Urinary bladder (tissue), 4 donors: ENCODE measurements around the gene NPIPA2. TPM values are rescaled to one million over a fixed set of nuclear protein-coding genes. Genes with fewer than 3 reads are reported as not detected.
"Not testable (repeated sequence)": the region's sequence is repeated elsewhere in the genome, so short reads cannot be mapped to it uniquely, and the experiment has no call there.

Source experiments
- DNase-seq: peaks from one replicate; pipeline ENCODE4 v3.0.0-alpha.2; 2015; ENCODE audit errors: extremely low spot score
- H3K27ac ChIP-seq: one replicate; pipeline ENCODE4 v1.5.1; 2013; ENCODE audit warnings: low read depth, mild to moderate bottlenecking, moderate library complexity
- H3K36me3 ChIP-seq: one replicate; pipeline ENCODE4 v1.6.1; 2013; ENCODE audit warnings: mild to moderate bottlenecking, moderate library complexity; ENCODE audit not compliant: insufficient read depth
- H3K4me1 ChIP-seq: one replicate; pipeline ENCODE4 v1.6.1; 2013; ENCODE audit warnings: mild to moderate bottlenecking, moderate library complexity; ENCODE audit not compliant: insufficient read depth
- H3K4me3 ChIP-seq: one replicate; pipeline ENCODE4 v1.5.1; 2013; ENCODE audit warnings: low read depth, low read length
- WGBS: extraction: QIAGEN DNeasy Blood & Tissue Kit; methylation state at CpG from one replicate; pipeline ENCODE4 v1.1.7; 2013; 5-methylcytosine and 5-hydroxymethylcytosine counted together
- polyA plus RNA-seq: library from polyadenylated mRNA; stranded (reverse); fragments of 200-250 nt; gene quantifications from one replicate; pipeline ENCODE4 v1.2.3, GENCODE V29; 2013
- total RNA-seq: library from RNA; depleted of rRNA; stranded (reverse); fragments of >200 nt; gene quantifications from one replicate; pipeline ENCODE4 v1.2.3, GENCODE V29; 2014
- donor health status: healthy with polysubstance abuse.
- donor health status: healthy.

Gene NPIPA2
- total RNA-seq (0.69 TPM), polyA plus RNA-seq (2.2 TPM)

DNA sequence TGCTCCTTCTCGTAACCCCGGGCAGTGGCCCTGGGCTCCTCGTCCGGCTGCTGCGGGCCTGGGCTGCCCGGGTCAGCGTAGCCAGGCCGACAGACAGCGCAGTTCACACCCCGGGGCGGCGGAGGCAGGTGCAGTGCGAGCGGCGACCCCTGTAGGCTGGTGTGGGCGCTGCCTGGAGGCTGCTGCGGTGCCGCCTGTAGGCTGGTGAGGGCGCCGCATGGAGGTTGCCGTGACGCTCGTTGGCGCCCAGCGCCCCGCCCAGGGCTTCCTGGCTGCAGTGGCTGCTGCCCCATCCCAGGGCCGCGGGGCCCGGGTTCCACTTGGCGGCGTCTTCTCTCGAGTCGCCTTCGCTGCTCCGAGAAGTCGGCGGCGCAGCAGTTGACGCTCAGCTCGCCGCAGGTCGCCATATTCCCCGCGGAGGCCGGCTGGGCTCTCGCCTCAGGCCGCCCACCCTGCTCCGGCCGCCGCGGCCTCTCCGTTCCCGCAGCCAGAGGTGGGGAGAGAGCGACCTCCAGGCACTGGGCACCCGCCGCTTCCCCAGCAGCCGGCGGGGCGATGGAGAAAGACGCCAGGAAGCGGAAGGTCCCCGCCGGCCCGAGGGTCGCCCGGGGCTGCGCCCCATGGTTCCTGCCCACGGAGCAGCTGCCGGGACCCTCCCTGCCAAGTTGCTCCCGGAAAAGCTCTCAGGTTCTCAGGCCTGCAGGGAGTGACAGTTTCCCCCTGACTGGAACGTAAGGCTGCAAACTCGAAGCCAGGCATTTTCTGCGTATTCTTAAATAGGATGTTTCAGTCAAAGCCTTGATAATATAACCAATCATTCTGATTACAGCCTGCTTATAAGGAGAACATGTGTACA, at the start of gene NPIPA2:
TSS of gene NPIPA2 (plus strand) at position 261 of the 856 bp plus-strand sequence. CDS start 5,533 bp downstream, outside the sequence.
- H3K36me3 ChIP-seq, H3K4me3 ChIP-seq, DNase-seq, H3K4me1 ChIP-seq, H3K27ac ChIP-seq: not testable (repeated sequence)
- WGBS: no CpG with 5 or more reads among the region's 73 CpGs

DNA sequence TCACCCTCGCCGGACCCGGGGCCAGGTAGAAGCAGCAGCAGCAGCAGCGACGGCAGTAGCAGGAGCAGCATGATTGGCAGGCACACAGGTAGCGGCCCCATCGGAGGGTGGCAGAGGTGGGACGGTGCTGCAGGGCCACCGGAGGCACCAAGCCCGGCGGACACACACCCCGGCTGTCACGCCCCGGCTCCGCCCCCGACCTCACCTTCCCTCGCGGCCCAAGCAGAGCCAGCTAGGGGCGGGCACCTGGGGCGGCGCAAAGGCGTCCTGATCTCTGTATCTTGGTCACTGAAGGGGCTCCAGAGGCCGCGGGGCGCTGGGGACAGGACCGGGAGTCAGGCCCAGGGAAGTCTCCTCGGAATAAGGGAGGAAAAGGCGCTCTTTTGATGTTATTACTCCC, 48.2 kb upstream of the NPIPA2 start, which contains the start of gene PLA2G10:
TSS of gene PLA2G10 (minus strand) at position 180 of the 400 bp plus-strand sequence. CDS start at position 101, 79 bp downstream.
- H3K27ac ChIP-seq, H3K4me1 ChIP-seq, DNase-seq, H3K36me3 ChIP-seq, H3K4me3 ChIP-seq: not testable (repeated sequence)
- no CpG with 5 or more reads among the region's 28 CpGs for WGBS

DNA sequence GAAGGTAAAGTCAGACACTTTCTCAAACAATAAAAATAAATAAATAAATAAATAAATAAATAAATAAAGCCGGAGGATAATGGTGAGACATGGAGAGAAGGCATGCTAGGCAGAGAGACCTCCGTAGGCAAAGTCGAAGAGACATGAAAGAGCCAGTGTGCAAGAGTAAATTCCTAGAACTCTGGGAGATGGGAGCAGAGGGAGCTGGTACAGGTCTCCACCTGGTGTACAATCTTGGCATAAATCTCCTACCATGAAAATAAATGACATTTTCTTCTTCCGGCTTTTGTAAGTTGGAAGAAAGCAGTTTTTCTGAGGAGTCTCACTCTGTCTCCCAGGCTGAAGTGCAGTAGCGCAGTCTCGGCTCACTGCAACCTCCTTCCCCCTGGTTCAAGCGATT, 40.5 kb upstream of the NPIPA2 start:
- DNase-seq, H3K4me3 ChIP-seq, H3K4me1 ChIP-seq, H3K36me3 ChIP-seq, H3K27ac ChIP-seq: not testable (repeated sequence)
- 50% methylated on average over 2 of the region's 7 CpGs for WGBS

DNA sequence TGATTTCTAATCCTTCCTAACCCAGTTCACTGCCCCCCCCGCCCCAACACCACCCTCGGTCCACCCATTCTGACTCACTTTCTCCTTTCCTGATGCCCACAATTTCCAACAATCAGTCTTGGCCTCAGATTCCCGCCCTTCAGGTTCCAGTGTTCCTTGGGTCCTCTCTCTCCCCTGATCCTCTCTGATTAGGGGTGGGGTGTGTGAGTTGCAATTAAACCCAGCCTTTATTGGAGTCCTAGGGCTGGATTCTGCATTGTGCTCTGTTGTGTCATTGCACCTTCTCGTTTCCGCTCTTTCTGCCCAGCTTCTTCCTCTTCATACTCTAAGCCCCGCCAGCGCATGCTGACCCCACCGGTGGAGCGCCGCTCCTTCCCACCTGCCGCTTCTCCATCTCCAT, 39.7 kb upstream of the NPIPA2 start:
- H3K36me3 ChIP-seq, H3K4me3 ChIP-seq, DNase-seq, H3K4me1 ChIP-seq, H3K27ac ChIP-seq: not testable (repeated sequence)
- WGBS: no CpG with 5 or more reads among the region's 11 CpGs

DNA sequence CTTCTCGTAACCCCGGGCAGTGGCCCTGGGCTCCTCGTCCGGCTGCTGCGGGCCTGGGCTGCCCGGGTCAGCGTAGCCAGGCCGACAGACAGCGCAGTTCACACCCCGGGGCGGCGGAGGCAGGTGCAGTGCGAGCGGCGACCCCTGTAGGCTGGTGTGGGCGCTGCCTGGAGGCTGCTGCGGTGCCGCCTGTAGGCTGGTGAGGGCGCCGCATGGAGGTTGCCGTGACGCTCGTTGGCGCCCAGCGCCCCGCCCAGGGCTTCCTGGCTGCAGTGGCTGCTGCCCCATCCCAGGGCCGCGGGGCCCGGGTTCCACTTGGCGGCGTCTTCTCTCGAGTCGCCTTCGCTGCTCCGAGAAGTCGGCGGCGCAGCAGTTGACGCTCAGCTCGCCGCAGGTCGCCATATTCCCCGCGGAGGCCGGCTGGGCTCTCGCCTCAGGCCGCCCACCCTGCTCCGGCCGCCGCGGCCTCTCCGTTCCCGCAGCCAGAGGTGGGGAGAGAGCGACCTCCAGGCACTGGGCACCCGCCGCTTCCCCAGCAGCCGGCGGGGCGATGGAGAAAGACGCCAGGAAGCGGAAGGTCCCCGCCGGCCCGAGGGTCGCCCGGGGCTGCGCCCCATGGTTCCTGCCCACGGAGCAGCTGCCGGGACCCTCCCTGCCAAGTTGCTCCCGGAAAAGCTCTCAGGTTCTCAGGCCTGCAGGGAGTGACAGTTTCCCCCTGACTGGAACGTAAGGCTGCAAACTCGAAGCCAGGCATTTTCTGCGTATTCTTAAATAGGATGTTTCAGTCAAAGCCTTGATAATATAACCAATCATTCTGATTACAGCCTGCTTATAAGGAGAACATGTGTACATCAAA, 38.9 kb upstream of the NPIPA2 start, which contains the start of gene NPIPA3:
TSS of gene NPIPA3 (plus strand) at position 256 of the 856 bp plus-strand sequence. CDS start 5,533 bp downstream, outside the sequence.
- H3K27ac ChIP-seq: not testable (repeated sequence)

DNA sequence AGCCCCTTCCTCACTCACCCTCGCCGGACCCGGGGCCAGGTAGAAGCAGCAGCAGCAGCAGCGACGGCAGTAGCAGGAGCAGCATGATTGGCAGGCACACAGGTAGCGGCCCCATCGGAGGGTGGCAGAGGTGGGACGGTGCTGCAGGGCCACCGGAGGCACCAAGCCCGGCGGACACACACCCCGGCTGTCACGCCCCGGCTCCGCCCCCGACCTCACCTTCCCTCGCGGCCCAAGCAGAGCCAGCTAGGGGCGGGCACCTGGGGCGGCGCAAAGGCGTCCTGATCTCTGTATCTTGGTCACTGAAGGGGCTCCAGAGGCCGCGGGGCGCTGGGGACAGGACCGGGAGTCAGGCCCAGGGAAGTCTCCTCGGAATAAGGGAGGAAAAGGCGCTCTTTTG, 9.1 kb upstream of the NPIPA2 start:
- not testable (repeated sequence) for H3K4me1 ChIP-seq, DNase-seq, H3K36me3 ChIP-seq, H3K4me3 ChIP-seq, H3K27ac ChIP-seq
- WGBS: no CpG with 5 or more reads among the region's 28 CpGs

More for the DNA sequence above, 38.9 kb upstream of the NPIPA2 start, which contains the start of gene NPIPA3:
- not testable (repeated sequence) for H3K4me1 ChIP-seq, H3K4me3 ChIP-seq, H3K36me3 ChIP-seq, DNase-seq
- no CpG with 5 or more reads among the region's 73 CpGs for WGBS

DNA sequence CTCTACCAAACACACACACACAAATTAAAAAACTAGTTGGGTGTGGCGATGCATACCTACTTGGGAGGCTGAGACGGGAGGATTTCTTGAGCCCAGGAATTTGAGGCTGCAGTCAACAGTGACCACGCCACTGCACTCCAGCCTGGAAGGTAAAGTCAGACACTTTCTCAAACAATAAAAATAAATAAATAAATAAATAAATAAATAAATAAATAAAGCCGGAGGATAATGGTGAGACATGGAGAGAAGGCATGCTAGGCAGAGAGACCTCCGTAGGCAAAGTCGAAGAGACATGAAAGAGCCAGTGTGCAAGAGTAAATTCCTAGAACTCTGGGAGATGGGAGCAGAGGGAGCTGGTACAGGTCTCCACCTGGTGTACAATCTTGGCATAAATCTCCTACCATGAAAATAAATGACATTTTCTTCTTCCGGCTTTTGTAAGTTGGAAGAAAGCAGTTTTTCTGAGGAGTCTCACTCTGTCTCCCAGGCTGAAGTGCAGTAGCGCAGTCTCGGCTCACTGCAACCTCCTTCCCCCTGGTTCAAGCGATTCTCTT, 1.4 kb upstream of the NPIPA2 start:
- not testable (repeated sequence) for H3K4me1 ChIP-seq, H3K4me3 ChIP-seq, H3K36me3 ChIP-seq, H3K27ac ChIP-seq, DNase-seq
- WGBS: 77% methylated on average over 3 of the region's 10 CpGs

DNA sequence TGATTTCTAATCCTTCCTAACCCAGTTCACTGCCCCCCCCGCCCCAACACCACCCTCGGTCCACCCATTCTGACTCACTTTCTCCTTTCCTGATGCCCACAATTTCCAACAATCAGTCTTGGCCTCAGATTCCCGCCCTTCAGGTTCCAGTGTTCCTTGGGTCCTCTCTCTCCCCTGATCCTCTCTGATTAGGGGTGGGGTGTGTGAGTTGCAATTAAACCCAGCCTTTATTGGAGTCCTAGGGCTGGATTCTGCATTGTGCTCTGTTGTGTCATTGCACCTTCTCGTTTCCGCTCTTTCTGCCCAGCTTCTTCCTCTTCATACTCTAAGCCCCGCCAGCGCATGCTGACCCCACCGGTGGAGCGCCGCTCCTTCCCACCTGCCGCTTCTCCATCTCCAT, 539 bp upstream of the NPIPA2 start:
- not testable (repeated sequence) for DNase-seq, H3K4me1 ChIP-seq, H3K36me3 ChIP-seq, H3K4me3 ChIP-seq, H3K27ac ChIP-seq
- WGBS: no CpG with 5 or more reads among the region's 11 CpGs

DNA sequence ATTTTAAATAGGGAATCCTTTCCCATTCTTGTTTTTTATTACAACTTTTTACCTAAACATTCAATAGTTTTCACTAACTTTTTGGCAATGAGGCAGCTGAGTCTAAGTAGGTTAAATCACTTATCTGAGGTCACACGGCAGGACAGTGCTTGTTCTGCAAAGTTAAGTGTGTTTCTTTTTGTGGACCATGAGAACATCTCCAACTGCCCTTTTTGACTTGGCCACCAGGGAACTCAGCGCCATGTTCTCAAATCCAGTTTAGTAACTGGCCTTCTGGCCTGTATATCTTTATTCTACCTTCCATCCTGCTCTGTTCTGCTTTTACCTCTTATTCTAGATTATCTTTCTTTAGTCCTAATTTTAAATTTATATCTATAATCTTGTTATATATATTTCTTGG, 31.3 kb downstream of the NPIPA2 start:
- H3K4me1 ChIP-seq, H3K27ac ChIP-seq, H3K36me3 ChIP-seq, DNase-seq, H3K4me3 ChIP-seq: not testable (repeated sequence)
- no CpG with 5 or more reads among the region's 2 CpGs for WGBS

DNA sequence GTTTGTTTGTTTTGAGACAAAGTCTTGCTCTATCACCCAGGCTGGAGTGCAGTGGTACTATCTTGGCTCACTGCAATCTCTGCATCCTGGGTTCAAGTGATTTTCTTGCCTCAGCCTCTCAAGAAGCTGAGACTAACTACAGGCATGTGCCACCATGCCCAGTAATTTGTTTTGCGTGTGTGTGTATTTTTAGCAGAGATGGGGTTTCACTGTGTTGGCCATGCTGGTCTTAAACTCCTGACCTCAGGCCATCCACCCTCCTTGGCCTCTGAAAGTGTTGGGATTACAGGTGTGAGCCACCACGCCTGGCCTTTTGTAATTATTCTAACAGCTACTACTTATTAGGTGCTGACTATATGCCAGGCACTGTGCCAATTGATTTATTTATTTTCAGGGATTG, 33.3 kb downstream of the NPIPA2 start:
- H3K4me3 ChIP-seq, DNase-seq, H3K4me1 ChIP-seq, H3K27ac ChIP-seq, H3K36me3 ChIP-seq: not testable (repeated sequence)
- 93% methylated on average over 1 of the region's 2 CpGs for WGBS

DNA sequence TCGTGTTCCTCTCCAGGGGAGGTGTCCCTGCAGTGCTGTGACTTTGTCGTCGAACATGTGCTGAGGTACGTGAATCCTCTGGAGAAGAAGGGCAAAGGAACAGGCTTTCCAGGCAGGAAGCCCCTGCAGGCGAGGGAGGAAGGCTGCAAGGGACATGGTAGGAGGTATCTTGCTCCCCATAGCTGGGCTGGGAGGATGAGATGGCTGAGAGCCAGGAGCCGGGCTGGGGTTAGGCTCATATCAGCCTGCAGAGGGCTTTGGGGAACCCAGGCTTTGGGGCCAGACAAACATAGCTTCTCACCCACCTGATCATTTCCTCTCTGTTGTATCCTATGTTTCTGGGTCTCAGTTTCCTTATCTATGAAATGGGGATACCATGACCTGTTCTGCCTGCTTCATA, 34.4 kb downstream of the NPIPA2 start:
- H3K36me3 ChIP-seq, H3K4me1 ChIP-seq, H3K27ac ChIP-seq, H3K4me3 ChIP-seq, DNase-seq: not testable (repeated sequence)
- no CpG with 5 or more reads among the region's 6 CpGs for WGBS

DNA sequence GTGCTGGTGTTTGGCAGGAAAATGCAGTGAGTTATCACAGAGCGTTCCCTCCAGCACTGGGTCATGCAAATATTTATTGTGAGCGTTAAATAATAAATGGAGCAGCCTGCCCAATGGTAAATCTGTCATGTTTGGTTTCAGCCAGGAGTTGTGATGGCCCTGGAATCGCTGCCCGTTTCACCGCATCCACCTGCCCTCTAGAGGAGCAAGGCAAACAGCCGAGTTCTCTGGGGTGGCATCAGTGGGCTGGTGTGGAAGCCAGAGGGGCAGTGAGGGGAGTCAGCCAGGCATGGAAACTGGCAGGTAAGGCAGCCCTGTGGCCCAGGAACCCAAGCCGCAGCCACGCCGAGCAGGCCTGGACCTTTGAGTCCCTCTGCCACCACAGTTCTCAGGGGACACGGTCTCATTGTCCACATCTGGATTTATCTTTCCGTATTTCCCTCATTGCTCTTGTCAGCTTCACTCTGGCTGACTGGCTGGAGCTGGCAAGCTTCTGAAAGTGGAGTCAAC, 37.1 kb downstream of the NPIPA2 start:
- not testable (repeated sequence) for H3K36me3 ChIP-seq, H3K4me3 ChIP-seq, H3K27ac ChIP-seq, DNase-seq, H3K4me1 ChIP-seq
- WGBS: 55% methylated on average over 10 of the region's 11 CpGs

DNA sequence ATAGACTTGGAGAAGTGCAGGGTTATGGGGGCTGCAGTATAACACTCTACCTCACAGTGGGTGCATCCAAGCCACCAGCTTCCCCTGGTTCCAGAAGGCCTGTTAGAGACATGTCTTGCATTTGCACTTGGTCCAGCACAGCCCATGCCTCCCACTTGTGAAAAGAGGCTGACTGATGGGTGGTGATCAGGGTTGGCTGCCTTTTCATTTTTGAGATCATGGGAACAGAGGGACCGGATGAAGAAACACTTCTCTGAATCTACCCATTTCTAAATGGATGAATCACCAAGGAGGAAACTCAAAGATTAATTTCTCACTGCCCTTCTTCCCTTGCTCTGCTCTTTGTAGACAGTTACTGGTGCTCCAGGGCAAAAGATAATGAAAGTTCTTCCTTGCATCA, 43.8 kb downstream of the NPIPA2 start:
- not testable (repeated sequence) for H3K4me3 ChIP-seq, H3K4me1 ChIP-seq, H3K36me3 ChIP-seq, H3K27ac ChIP-seq, DNase-seq
- WGBS: no CpG with 5 or more reads among the region's 1 CpG
